ENCODE measurements around the gene GPR142.

GRCh38 chr17:74350486-74350885 is 16.8 kb upstream of the GPR142 start:
- no peak for TF ChIP-seq NR2C2 (IDR thresholded peaks at IDR 0.05; ENCODE audit: borderline replicate concordance, control insufficient read depth, insufficient read length, low read depth)
- no peak for TF ChIP-seq FOS (IDR thresholded peaks at IDR 0.05; ENCODE audit: borderline replicate concordance, extremely low read depth, insufficient read length)
- no peak for TF ChIP-seq ZBED1 (IDR thresholded peaks at IDR 0.05; ENCODE audit: borderline replicate concordance)

Measured in GM12878 (cell line).